ENCODE data around the gene LRRC74A.

LRRC74A gene

GRCh38 chr14:76880449-76880848, 54.2 kb downstream of the LRRC74A start:
- H3K79me2 ChIP-seq (ENCODE audit: low read length): no peaks in the 10 kb centered on the region
- no peak for TF ChIP-seq CTCF (IDR thresholded peaks at IDR 0.05; ENCODE audit: low read depth, low read length)
- no peak for TF ChIP-seq EZH2phosphoT487 (IDR thresholded peaks at IDR 0.05; ENCODE audit: low read depth)

GRCh38 chr14:76881348-76881747, 55.1 kb downstream of the LRRC74A start:
- H3K79me2 ChIP-seq (ENCODE audit: low read length): no peaks in the 10 kb centered on the region
- H3K27me3 ChIP-seq (ENCODE audit: low read depth, low read length): 0 out of 2 replicates have a peak, but pooled peaks cover under 1% of the 10 kb centered on the region
- no peak overlapping the region for H3K4me3 ChIP-seq (ENCODE audit: low read length)
- H2AFZ ChIP-seq (ENCODE audit: low read depth, low read length): no peak overlapping the region
- no peaks in the 10 kb centered on the region for H3K4me1 ChIP-seq (ENCODE audit: low read length)
- H3K4me2 ChIP-seq (ENCODE audit: low read length): no peak overlapping the region
- no peaks in the 10 kb centered on the region for H3K9me3 ChIP-seq (ENCODE audit: insufficient read depth, low read length)
- H4K20me1 ChIP-seq (ENCODE audit: insufficient read depth, low read length): no peaks in the 10 kb centered on the region
- no peaks in the 10 kb centered on the region for H3K36me3 ChIP-seq (replicated peaks; ENCODE audit: low read depth, low read length)
- H3K9ac ChIP-seq (ENCODE audit: low read length): no peak overlapping the region
- TF ChIP-seq CTCF (IDR thresholded peaks at IDR 0.05; ENCODE audit: low read depth, low read length) (no peak), EZH2phosphoT487 (IDR thresholded peaks at IDR 0.05; ENCODE audit: low read depth) (no peak)
- H3K27ac ChIP-seq (ENCODE audit: low read length): no peak overlapping the region

More at GRCh38 chr14:76880449-76880848, 54.2 kb downstream of the LRRC74A start:
- H3K27ac ChIP-seq (ENCODE audit: low read length): no peak overlapping the region
- no peak overlapping the region for H3K9ac ChIP-seq (ENCODE audit: low read length)
- H3K36me3 ChIP-seq (replicated peaks; ENCODE audit: low read depth, low read length): no peaks in the 10 kb centered on the region
- 0 out of 2 replicates have a peak, but pooled peaks cover 2% of the 10 kb centered on the region for H3K9me3 ChIP-seq (ENCODE audit: insufficient read depth, low read length)
- no peaks in the 10 kb centered on the region for H4K20me1 ChIP-seq (ENCODE audit: insufficient read depth, low read length)
- H3K4me2 ChIP-seq (ENCODE audit: low read length): no peak overlapping the region
- no peaks in the 10 kb centered on the region for H3K4me1 ChIP-seq (ENCODE audit: low read length)
- no peak overlapping the region for H2AFZ ChIP-seq (ENCODE audit: low read depth, low read length)
- no peak overlapping the region for H3K4me3 ChIP-seq (ENCODE audit: low read length)
- H3K27me3 ChIP-seq (ENCODE audit: low read depth, low read length): no peaks in the 10 kb centered on the region; the same call in 1 of the 2 replicates

GRCh38 chr14:76882651-76883050, 56.4 kb downstream of the LRRC74A start:
- H3K4me2 ChIP-seq (ENCODE audit: low read length): no peak overlapping the region
- no peaks in the 10 kb centered on the region for H4K20me1 ChIP-seq (ENCODE audit: insufficient read depth, low read length)
- H3K27me3 ChIP-seq (ENCODE audit: low read depth, low read length): peaks cover 13% of the 10 kb centered on the region
- no peaks in the 10 kb centered on the region for H3K36me3 ChIP-seq (replicated peaks; ENCODE audit: low read depth, low read length)
- no peak overlapping the region for H3K4me3 ChIP-seq (ENCODE audit: low read length)
- H3K9ac ChIP-seq (ENCODE audit: low read length): no peak overlapping the region
- no peaks in the 10 kb centered on the region for H3K4me1 ChIP-seq (ENCODE audit: low read length)
- no peaks in the 10 kb centered on the region for H3K9me3 ChIP-seq (ENCODE audit: insufficient read depth, low read length)
- H3K79me2 ChIP-seq (ENCODE audit: low read length): no peaks in the 10 kb centered on the region
- H3K27ac ChIP-seq (ENCODE audit: low read length): no peak overlapping the region
- TF ChIP-seq EZH2phosphoT487 (IDR thresholded peaks at IDR 0.05; ENCODE audit: low read depth): no peak
- no peak for TF ChIP-seq CTCF (IDR thresholded peaks at IDR 0.05; ENCODE audit: low read depth, low read length)
- no peak overlapping the region for H2AFZ ChIP-seq (ENCODE audit: low read depth, low read length)

GRCh38 chr14:76883447-76883846, 57.2 kb downstream of the LRRC74A start:
- Histone ChIP-seq H3K27me3 (ENCODE audit: low read depth, low read length) (peaks cover 19% of the 10 kb centered on the region), H3K79me2 (ENCODE audit: low read length) (no peaks in the 10 kb centered on the region), H3K9ac (ENCODE audit: low read length) (no peak overlapping the region), H2AFZ (ENCODE audit: low read depth, low read length) (no peak overlapping the region), H3K4me2 (ENCODE audit: low read length) (no peak overlapping the region), H3K4me1 (ENCODE audit: low read length) (no peaks in the 10 kb centered on the region), H3K9me3 (ENCODE audit: insufficient read depth, low read length) (no peaks in the 10 kb centered on the region), H4K20me1 (ENCODE audit: insufficient read depth, low read length) (no peaks in the 10 kb centered on the region), H3K4me3 (ENCODE audit: low read length) (no peak overlapping the region), H3K36me3 (replicated peaks; ENCODE audit: low read depth, low read length) (no peaks in the 10 kb centered on the region), H3K27ac (ENCODE audit: low read length) (no peak overlapping the region)
- no peak for TF ChIP-seq CTCF (IDR thresholded peaks at IDR 0.05; ENCODE audit: low read depth, low read length)
- TF ChIP-seq EZH2phosphoT487 (IDR thresholded peaks at IDR 0.05; ENCODE audit: low read depth): no peak

Data from OCI-LY3 (cell line).